Glutamatergic neuron (in vitro differentiated cells): ENCODE results near the gene C12orf50. TPM values are rescaled to one million over a fixed set of nuclear protein-coding genes. Genes with fewer than 3 reads are reported as not detected.

Source experiments
- DNase-seq: peaks from one replicate; pipeline ENCODE4 v3.0.0; 2022
- H3K27ac Mint-ChIP-seq: one replicate; pipeline ENCODE4 v1.8.0; 2020; ENCODE audit warnings: mild to moderate bottlenecking, mixed read lengths, inconsistent platforms; ENCODE audit not compliant: unreplicated experiment
- H3K27me3 Mint-ChIP-seq: one replicate; pipeline ENCODE4 v1.8.0; 2020; ENCODE audit warnings: mild to moderate bottlenecking, moderate library complexity, mixed read lengths, inconsistent platforms; ENCODE audit not compliant: unreplicated experiment
- H3K36me3 Mint-ChIP-seq: one replicate; pipeline ENCODE4 v1.8.0; 2020; ENCODE audit warnings: mild to moderate bottlenecking, mixed read lengths, inconsistent platforms; ENCODE audit not compliant: unreplicated experiment
- H3K4me1 Mint-ChIP-seq: one replicate; pipeline ENCODE4 v1.8.0; 2020; ENCODE audit warnings: mild to moderate bottlenecking, low read depth, mixed read lengths, inconsistent platforms; ENCODE audit not compliant: unreplicated experiment
- H3K4me3 Mint-ChIP-seq: one replicate; pipeline ENCODE4 v1.8.0; 2020; ENCODE audit warnings: mild to moderate bottlenecking, mixed read lengths, inconsistent platforms; ENCODE audit not compliant: unreplicated experiment
- H3K9me3 Mint-ChIP-seq: one replicate; pipeline ENCODE4 v1.8.0; 2020; ENCODE audit warnings: mild to moderate bottlenecking, moderate library complexity, mixed read lengths, inconsistent platforms; ENCODE audit not compliant: unreplicated experiment
- long read RNA-seq: library from polyadenylated mRNA; unstranded; transcript quantifications from one replicate; pipeline ENCODE4 v2.0.0, GENCODE V29; 2020; ENCODE audit not compliant: unreplicated experiment
- total RNA-seq: library from RNA; stranded (reverse); fragmentation: NEBNext Ultra II Directional; extraction: Animal tissue kit (Norgen Biotek cat#: 25700); gene quantifications from one replicate; pipeline ENCODE4 v1.2.1, GENCODE V29; 2021; ENCODE audit not compliant: unreplicated experiment
- TF ChIP-seq, protein P1 (sequence below): fragments of 200-600 bp; sonication (generic); IDR thresholded peaks from one replicate; pipeline ENCODE4 v1.5.0; 2021; ENCODE audit not compliant: partially characterized antibody, unreplicated experiment

Gene C12orf50, protein sequence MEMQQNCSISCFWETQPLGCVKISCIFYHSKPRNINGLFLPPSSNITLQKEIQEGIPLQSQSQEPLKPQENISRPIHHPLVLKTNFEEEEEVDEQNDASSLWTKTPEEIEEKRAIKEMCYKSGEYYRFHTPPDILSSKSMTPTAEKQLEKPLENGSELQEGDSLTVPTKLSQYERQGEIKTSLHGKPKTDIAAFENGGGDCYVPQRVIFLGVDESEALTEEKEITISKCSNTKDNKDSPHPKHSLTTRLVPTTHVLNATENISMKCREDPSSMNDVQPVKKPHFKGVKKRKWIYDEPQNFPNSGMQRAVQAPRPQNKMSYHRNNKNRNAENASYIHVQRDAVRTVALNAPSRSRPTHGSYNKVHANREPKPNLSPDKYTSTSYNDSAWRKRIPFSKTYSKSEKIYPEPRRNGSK
- 0.25 TPM for total RNA-seq
- long read RNA-seq, result 0 reads

DNA sequence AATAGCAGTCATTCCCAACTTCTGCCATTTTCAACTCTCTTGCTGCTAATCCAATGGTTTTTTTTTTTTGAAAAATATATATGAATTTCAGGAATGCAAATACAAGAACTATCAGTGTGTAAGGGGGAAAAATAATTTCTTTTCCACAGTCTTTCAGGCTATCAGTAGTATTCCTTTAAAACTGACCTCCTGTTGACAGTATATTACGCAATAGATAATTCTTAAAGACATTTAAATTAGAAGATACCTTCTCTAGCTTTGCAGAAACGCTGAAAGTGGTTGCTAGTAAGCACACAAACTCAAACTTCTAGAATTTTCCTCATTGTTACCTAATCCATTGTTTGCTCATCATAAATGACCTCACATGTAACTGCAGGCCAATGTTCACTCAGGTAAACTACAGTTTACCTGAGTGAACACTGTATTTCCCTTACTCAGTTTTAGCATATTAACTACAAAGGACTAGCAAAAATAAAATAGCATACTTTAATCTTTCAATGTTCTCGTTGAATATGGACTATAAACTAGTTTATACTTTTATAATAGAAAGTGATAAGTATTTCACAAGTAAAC is at the start of gene C12orf50:
Gene C12orf50, minus strand, starts transcription at position 309 of the 573 bp plus-strand sequence. CDS start 2,439 bp downstream, outside the sequence.
- Mint-ChIP-seq H3K36me3 (peaks cover 6% of the 10 kb centered on the region), H3K27me3 (no peaks in the 10 kb centered on the region), H3K4me3 (no peak within 1 kb of the TSS), H3K4me1 (no peaks in the 10 kb centered on the region), H3K27ac (no peak within 1 kb of the TSS), H3K9me3 (peaks cover 1% of the 10 kb centered on the region)
- TF ChIP-seq, protein P1, sequence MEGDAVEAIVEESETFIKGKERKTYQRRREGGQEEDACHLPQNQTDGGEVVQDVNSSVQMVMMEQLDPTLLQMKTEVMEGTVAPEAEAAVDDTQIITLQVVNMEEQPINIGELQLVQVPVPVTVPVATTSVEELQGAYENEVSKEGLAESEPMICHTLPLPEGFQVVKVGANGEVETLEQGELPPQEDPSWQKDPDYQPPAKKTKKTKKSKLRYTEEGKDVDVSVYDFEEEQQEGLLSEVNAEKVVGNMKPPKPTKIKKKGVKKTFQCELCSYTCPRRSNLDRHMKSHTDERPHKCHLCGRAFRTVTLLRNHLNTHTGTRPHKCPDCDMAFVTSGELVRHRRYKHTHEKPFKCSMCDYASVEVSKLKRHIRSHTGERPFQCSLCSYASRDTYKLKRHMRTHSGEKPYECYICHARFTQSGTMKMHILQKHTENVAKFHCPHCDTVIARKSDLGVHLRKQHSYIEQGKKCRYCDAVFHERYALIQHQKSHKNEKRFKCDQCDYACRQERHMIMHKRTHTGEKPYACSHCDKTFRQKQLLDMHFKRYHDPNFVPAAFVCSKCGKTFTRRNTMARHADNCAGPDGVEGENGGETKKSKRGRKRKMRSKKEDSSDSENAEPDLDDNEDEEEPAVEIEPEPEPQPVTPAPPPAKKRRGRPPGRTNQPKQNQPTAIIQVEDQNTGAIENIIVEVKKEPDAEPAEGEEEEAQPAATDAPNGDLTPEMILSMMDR, result no peak
- DNase-seq, result no peak

DNA sequence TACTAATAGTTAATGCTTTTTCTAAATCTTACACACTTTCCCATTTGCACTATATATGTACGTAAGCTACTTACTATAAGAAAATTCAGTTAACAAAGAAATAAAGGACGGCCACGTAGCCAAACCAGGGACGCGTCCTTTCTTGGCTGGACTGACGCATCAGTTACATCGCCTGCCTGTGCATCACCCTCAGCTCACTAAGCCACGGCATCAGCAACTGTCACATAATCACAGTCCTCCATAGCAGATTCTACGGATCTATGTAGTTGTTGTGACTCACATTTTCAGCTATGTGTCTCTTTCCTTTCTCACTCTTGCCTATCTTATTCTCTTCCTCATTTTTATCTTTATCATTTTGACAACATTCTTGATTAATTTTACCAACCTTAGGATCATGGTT is 38.1 kb upstream of the C12orf50 start:
- no peaks in the 10 kb centered on the region for H3K36me3 Mint-ChIP-seq
- TF ChIP-seq, protein P1, result no peak

DNA sequence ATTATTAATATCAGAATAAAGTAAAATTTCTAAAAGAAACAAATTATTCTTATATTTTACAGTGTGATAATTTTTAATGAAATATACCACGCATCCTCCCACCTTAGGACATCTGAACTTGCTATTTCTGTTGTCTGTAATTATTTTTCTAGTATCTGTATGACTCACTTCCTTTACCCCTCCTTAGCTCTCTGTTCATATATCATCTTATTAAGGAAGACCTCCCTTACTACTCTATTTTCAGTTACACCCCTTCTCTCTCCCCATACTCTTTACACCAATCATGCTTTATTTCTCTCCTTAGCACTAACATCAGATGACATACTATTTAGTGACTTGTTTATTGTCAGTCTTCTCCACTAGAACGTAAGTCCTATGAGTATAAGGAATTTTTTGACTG is 34.2 kb upstream of the C12orf50 start:
- Mint-ChIP-seq H3K9me3 (no peaks in the 10 kb centered on the region), H3K27ac (no peak overlapping the region), H3K36me3 (no peaks in the 10 kb centered on the region), H3K4me3 (no peak overlapping the region), H3K4me1 (no peaks in the 10 kb centered on the region), H3K27me3 (no peaks in the 10 kb centered on the region)
- TF ChIP-seq, protein P1, result no peak
- no peak for DNase-seq

More for the DNA sequence above, 38.1 kb upstream of the C12orf50 start:
- H3K27me3 Mint-ChIP-seq, result no peaks in the 10 kb centered on the region
- H3K4me1 Mint-ChIP-seq, result no peaks in the 10 kb centered on the region
- DNase-seq, result no peak
- no peak overlapping the region for H3K27ac Mint-ChIP-seq
- H3K4me3 Mint-ChIP-seq, result no peak overlapping the region
- H3K9me3 Mint-ChIP-seq, result no peaks in the 10 kb centered on the region

DNA sequence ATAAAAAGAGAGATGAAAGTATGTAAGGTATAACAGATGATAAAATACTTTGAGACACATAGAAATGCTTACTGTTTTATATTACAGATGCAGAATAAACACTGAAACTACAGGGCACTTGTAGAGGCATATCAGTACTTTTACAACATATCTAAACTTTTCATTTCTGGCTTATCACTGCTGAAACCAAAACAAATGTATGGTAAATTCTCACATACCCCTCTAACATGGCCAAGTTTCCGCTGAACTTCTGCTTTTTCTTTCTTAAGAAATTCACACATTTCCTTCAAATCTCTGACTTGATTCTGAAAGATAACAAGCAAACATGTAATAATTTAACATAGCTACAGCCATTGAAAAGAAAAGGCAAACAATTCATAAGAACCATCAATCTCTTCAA is 33.3 kb upstream of the C12orf50 start:
- H3K36me3 Mint-ChIP-seq, result no peaks in the 10 kb centered on the region
- TF ChIP-seq, protein P1, result no peak

DNA sequence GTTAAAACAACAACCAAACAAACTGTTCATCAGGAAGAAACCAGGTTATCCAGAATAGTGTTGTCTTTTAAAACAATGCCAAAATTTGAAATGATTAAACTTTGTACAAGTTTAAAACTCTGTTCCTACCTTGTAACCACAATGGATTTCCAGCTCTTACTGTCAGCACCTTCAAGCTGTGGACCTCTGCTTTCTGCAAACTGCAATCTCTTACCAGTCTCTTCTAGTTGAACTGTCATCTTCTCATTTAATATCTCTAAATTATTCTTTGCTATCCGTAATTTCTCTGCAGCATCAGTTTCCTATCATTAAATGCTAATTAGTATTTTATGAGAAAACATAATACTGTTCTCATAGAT is 29.5 kb upstream of the C12orf50 start:
- Mint-ChIP-seq H3K9me3 (no peaks in the 10 kb centered on the region), H3K36me3 (no peaks in the 10 kb centered on the region), H3K27ac (no peak overlapping the region), H3K4me3 (no peak overlapping the region), H3K27me3 (no peaks in the 10 kb centered on the region), H3K4me1 (no peaks in the 10 kb centered on the region)
- DNase-seq, result no peak
- TF ChIP-seq, protein P1, result no peak

More for the DNA sequence above, 33.3 kb upstream of the C12orf50 start:
- Mint-ChIP-seq H3K27me3 (no peaks in the 10 kb centered on the region), H3K4me3 (no peak overlapping the region), H3K4me1 (no peaks in the 10 kb centered on the region), H3K27ac (no peak overlapping the region), H3K9me3 (no peaks in the 10 kb centered on the region)
- no peak for DNase-seq
